Germinal center (tissue), 1 donor: ENCODE measurements around the gene LILRA5.
"Not testable (repeated sequence)": the region's sequence is repeated elsewhere in the genome, so short reads cannot be mapped to it uniquely, and the experiment has no call there.

Source experiments
- DNase-seq: peaks from one replicate; pipeline ENCODE4 v3.0.0; 2012; ENCODE audit warnings: mixed read lengths, low spot score

LILRA5 gene

DNA sequence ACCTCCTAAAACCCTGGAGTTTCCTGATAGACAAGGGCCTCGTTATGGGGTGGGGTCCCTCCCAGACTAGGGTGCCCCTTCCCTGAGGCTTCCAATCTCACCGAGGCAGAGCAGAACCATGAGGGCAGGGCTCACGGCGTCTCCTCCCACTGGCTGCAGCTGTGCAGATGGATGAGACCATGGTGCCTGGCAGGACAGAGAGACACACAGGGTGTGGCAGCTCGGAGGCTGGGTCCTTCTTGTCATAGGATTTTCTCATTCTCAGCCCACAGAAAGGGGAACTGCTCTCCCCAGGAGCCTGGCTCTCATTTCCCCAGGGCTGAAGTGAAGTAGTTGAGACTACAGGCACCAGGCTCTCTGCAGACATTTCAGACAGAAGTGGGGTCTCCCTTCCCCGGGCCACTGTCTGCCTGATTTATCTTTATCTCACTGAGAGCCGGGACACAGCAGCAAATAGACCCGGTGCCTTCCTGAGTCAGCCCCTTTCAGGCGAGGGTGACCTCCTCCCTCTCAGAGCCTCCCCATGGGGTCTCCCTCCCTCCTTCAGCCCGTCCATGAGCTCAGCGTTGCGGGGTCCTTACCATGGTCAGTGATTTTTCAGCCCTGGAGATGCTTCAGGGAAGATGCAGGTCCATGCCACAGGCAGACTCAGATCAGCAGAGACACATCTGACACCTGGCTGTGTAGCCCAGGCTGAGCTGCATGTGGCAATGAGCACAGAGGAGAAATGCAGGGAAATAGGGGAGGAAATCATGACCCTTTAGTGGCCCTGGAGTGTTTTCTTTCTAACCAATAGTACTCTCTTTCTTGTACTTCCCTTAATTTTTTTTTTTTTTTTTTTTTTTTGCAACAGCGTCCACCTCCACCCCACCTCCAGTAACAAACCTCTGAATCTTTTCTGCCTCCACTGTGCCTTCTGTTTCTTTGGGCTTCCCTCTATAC lies at the start of gene LILRA5:
LILRA5 (minus strand) TSS at position 731 of the 942 bp plus-strand sequence; CDS start at position 584, 147 bp downstream.
- no peak for DNase-seq

DNA sequence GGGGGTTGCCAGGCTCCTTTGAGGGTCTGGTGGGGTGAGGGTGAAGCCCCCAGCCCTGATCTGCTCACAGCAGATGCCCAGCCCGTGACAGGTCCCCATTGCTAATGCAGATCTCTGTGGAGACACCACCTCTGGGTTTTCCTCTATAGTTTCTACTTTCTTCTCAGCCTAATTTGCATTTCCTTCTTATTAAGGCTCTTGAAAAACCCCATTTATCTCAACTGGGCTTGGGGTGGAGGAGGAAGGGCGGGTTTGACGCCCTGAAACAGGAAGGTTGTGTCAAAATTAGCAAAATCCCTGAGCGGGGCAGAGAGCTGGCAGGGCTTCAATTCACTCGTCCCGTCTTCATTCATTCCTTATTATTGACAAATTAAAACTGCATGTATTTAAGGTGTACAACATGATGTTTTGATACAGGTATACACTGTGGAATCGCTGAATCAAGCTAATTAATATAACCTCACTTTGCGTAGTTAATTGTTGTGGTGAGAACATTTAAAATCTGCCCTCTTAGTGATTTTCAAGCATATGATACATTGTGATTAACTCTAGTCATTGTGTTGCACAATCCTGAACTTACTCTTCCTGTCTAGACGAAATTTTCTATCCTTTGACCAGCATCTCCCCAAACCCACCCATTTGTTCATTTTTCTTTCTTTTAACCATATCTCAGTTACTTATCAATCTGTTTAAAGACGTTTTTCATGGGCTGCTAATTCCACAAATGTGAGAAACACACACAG lies 48.9 kb upstream of the LILRA5 start:
- DNase-seq: not testable (repeated sequence)

DNA sequence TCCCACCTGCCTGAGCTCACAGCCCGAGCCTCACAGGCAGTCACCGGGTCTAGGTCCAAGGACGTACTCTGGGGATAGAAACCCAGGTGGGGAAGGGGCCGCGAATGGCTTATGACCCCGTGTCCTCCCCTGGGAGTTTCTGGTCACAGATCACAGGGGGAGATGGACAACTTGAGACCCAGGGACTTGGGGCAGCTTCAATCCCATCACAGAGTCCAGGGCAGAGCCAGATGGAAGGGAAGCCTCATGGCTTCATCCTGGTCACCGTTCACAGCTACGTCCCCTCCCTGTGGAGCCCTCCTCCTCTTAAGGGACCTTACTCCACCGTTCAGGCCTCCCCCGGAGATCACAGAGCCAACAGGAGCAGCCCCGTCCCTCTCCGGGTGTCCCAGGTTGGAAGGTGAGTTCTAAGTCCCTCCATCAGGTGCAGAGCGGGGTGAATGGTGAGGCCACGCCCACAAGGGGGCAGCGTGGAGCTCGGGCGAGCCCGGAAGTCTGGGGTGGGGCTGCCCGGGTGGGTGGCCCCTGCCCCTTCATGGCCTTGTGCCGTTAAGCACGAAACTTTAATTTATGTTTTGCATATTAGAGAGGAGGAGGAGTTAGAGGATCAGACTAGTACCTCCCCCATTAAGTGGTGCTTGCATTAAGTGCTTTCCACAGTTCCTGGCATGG lies 46.3 kb upstream of the LILRA5 start:
- not testable (repeated sequence) for DNase-seq

DNA sequence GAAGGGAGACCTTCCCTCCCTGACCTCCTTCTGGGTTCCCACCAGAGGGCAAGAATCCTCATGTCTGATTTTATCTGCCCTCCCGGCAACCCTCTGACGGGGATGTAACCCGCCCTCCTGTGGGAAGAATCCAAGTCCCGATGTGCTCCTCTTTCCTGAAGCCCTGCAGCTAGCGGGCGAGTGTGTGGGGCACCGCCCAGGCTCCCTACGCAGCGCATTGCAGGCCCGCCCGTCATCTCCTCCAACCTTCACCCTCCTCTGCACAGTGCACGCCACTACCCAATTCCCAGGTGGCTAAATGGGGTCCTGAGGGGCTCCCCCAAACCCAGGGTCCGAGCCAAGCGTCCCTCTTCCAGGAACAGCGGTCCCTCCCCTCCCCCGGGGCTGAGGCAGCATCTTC lies 44.4 kb upstream of the LILRA5 start:
- DNase-seq: no peak

DNA sequence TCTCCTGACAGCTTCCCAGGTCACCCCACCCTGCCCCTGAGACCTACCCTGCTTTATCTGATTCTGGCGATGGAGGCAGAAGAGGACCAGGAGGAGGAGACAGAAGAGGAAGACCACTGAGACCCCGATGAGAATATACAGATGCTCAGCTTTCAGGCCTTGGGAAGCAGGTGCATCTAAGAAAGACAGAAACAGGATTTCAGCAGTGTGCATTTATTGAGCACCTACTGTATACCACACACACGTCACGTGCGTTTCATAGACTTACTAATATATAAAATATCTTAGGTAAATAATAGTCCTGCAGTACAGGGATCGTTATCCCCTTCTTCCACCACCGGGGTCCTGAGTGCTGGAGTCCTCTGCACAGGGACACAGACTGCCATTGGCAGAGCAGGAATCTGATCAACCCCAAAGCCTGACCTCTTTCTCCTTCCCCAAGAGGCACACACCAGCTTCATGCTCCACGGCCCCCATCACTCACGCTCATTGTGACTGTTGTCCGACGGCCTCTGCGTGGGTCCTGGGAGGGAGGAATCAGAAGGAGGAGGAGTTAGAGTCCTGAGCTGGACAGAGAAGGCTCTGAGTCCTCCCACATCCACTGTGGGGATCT lies 43.6 kb upstream of the LILRA5 start:
- DNase-seq: no peak

DNA sequence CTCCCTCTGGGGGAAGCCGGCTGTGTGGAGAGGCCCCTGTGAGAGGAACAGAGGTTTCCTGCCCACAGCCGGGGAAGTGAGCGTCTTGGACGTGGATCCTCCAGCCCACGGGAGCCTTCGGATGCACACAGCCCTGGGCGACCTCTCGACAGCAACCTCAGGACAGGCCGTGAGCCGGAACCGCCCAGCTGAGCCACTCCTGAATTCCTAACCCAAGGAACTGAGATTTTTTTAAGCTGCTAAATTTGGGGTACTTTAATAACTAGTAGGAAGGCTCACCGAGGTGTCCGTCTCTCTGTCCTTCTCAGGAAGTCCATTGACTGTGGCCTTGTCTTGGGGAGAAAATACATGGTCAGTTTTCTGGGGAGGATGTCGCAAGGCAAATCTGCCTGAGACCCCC lies 42.7 kb upstream of the LILRA5 start:
- DNase-seq: no peak

DNA sequence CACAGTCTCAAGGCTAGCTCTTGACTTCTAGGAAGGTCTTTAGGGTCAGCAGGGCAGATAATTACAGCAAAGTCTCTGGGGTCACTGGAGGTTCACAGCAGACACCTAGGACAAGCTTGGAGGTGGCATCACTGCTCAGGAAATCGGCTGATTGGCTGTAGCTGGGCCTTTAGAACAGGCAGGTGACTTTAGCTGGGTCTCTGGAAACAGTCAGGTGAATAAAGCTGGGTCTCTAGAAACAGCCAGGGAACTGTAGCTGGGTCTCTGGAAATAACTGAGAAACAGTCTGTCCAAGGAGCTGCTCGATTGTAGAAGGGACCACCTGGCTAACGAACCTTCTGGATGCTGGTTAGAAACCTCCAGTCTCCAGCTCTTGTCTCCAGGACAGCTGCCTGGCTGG lies 41.8 kb upstream of the LILRA5 start:
- no peak for DNase-seq

DNA sequence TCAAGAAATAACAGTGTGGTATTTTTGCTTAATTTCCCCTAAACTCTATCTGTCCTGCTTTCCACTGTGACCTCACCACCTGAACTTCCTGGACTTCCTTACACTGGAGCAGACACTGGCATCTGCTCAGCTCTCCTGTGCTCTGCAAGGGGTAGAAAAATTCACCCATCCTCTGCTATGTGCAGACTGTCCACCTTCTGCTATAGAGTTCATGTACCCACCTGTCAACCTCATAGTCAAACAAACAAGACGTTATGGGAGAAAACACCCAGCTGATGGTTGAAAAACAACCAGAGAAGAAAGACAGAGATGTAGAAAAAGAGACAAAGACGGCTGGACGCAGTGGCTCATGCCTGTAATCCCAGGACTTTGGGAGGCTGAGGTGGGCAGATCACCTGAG lies 39.6 kb upstream of the LILRA5 start:
- no peak for DNase-seq

DNA sequence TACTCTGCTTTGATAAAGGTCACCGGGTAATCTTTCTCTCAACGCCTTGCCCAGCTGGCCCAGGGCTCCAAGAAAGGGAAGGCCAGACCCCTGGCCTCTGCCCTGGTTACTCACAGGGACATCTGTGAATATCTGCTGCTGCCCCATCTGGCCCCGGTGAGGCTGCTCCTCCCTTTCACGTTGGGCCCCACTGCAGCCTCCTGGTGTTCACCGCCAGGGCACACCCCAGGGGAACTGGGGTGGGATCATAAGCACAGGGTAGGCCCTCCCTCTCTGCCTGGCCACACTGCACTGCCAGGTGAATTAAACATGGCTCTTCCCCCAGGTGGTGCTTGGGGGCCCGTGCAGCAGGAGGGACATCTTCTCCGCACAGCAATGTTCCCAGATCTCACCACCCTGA lies 39.1 kb upstream of the LILRA5 start:
- no peak for DNase-seq

DNA sequence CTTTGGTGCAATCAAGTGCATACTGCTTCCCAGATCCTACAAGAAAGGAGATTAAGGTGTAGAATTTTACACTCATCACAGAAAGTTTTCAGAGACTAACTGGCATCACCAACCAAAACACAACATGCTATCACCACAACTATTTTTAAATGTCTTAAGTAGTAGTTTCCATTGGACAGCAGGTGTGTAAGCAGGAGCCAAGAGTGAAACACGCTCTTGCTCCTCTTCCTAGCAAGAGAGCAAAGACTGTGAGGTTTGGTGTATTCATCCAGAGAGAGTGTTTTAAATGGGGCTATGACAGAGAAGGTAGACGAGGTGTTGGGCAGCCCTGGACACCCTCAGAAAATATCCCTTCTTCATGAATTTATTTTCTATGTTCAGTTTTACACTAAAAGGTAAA lies 38.5 kb upstream of the LILRA5 start:
- no peak for DNase-seq

DNA sequence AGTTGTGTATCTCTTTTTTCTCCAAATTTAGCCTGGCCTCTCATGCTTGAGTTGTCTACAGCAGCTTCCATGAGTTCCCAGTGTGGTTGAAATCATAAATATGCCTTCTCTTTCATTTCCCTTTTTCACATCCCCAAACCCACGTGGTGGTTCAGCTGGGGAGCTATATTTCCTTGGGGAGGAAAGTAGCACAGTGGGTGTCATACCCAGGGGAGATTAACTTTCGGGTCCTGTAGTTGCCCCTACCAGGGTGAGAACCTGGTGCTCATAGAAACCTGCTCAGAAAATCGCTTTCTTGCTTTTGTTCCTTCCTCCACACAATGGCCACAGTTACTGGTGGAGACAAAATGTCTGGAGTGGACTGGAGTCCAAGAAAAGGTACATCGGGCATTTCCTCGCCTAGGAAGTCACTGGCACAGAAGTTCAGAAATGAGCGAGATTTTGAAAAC lies 33.0 kb upstream of the LILRA5 start:
- DNase-seq: peak; percentile 73

DNA sequence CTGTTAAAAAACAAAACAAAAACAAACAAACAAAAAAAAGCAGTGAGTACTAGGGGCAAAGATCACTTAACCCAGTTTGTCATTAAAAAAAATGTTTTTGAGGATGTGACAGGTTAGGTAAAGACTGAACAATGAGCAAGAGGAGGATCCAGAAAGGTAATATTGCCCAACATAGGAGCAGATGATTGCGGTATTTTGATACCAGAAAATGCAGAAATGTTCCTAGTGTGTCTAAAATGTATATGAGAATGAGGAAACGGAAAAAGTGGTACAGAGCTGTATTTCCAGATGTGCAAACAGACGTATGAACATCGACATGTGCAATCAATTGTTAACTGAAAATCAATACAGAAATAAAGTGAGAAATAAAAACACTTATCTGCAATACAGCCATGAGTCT lies 30.9 kb upstream of the LILRA5 start:
- no peak for DNase-seq

DNA sequence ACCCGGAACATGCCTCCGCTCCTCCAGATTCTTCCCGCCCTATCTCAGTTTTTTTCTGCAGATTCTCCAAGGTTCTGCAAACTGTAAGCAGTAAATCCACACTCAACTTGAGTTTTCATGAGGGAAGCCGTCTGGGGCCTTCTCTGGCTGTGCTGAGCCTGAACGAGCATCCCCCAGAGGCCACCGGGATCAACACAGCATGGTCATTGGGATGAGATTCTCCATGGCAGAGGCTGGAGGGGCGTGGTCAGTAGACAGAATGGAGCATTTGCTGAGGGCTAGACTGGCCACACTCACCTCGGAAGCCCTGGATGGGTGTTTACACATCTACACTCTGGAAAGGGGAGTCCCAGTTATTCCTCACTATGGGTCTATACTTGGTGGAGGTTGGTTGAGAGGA lies 28.3 kb upstream of the LILRA5 start:
- no peak for DNase-seq

DNA sequence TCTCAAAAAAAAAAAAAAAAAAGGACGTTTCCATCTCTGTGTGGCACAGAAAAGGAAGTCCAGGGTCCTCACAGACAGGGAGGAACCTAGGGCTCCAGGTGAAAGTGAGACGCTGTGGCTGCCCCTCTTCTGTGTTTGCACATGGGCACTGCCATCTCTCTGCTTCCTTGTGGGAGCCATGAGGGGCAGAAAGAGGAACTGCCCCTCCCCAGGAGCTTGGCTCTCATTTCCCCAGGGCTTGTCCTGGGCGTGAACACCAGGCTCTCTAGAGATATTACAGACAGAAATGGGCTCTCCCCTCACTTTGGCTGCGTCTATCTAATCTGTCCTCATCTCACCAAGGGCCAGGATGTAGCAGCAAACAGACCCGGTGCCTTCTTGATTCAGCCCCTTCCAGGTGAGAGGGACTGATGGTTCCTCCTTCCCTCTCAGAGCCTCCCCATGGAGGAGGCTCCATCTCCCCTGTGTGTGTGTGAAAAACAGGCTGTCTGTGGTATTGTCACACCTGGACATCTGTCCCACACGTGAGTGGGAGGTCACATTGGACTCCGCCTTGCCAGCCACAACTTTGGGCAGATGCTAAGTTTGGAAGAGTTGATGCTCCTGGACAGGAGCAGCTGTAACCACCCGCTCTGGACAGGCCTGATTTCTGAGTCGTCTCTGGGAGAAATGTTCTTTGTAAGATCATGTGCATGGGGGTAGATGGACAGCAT lies 26.8 kb upstream of the LILRA5 start:
- DNase-seq: peak; percentile 42

DNA sequence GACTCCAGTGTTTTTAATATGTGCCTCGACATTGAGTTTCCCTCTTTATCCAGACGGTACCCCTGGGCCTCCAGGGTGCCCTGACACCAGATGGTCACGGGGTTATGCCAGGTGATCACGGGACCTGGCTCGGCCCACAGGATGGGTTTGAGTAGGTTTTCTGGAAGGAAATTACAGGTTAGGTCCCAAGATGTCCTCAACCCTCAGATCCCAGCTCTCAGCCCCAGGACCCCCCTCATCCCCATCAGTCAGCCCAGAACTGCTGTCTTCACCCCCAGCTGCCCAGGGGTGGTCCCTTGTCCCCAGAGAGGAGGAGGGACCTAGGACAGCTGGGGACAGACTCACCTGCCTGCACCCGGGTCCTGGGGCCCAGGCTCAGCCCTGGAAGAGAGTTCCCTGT lies 25.6 kb upstream of the LILRA5 start:
- DNase-seq: no peak

DNA sequence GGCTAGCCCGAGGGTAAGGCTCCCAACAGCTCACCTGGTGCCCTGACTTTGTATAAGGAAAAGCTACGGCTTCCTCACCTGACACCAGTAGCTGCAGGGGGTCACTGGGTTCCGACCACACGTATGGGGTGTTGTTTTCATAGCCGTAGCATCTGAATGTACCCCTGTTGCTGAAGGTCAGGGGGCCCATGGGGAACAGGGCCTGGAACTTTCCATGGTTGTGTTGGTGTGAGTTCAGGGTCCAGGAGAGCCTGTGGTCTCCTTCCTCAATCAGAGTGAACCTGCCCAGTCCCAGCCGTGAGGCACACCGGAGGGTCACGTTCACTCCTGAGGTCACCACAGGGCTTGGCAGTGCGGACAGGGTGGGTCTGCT lies 24.9 kb upstream of the LILRA5 start:
- DNase-seq: no peak

DNA sequence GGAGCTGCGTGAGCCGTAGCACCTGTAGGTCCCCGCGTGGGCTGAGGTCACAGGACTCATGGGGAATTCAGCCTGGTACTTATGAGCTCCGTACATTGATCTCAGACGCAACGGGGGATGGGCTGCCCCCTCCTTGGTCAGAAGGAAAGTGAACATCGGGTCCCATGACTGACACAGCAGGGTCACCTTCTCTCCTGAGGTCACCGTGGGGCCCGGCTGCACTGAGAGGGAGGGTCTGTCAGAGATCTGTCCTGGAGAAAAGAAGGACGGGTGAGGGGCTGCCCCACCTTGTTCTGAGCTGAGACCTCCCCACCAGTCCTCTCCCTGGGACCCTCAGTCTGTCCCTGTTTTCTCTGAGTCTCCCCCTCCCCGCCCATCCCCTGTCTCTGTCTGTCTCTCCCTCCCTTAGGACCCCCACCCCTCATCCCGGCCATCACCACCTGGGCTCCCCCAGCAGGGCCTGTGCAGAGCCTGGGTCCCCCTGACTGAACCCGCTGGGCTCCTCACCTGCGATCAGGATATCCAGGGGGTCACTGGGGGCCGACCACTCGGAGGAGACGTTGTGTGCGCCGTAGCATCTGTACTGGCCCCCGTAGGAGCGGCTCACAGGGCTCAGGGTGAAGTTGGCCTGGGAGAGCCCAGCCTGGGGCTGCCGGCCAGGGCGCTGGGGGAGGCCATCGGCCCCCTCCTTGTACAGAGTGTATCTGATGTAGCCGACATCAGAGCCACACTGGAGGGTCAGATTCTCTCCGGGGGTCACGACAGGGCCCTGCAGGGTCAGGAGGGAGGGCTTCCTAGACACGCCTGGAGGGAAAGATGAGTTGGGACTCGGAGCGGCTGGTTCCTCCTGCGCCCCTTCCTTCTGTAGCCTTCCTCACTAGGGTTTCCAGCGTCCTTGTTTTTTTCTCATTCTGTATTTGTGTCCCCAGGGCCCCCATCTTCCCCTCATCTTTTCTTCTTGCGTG lies 24.2 kb upstream of the LILRA5 start:
- DNase-seq: no peak

DNA sequence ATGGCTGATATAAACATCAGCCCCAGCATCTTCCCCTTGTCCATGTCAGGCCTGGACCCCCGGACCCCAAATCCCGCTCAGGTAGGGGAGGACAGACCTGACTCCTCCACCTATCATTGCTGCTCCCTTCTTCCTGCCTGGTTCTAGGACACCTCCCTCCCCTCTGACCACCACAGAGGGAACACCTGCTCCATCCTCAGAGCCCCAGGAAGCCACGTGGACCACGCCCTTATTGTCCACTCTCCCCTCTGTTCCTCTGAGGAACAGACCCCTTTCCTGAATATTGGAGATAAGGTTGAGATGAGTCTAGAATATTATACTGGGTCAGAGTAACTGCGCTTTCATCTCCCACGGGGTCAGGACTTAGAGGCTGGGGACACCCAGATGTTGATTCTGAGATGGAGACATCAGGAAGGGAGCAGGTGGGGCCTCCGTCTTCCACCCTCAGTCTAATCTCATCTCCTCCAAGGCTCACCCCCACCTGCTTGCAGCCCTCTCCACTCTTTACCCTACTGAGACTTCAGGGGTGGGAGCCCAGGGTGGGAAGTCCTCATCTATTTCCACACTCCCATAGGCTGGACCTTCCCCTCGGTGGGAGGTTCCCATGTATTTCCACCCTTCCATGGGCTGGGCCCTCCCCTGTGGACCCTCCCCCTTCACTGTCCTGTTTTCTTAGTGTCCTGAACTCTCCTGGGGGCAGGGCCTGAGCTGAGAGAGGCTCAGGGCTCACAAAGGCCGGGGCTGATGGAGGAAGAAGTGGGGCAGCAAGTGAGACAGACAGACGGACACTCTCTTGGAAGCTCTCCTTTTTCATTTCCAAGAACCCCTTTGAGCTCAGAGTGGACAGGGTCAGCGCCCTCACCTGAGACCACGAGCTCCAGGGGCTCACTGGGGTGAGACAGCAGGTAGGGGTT lies 23.3 kb upstream of the LILRA5 start:
- DNase-seq: no peak

DNA sequence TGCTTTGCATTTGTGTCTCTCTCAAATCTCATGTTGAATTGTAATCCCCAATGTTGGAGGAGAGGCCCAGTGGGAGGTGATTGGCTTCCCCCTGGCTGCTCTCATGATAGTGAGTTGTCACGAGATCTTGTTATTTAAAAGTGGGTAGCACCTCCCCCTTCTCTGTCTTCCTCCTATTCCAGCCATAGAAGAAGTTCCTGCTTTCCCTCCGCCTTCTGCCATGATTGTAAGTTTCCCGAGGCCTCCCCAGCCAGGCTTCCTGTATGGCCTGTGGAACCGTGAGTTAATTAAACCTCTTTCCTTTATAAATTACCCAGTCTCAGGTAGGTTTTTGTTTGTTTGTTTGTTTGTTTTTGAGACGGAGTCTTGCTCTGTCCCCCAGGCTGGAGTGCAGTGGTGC lies 22.2 kb upstream of the LILRA5 start:
- no peak for DNase-seq
